Cardiac muscle cell (in vitro differentiated cells and primary cell): ENCODE measurements around the gene CUL2. TPM values are rescaled to one million over a fixed set of nuclear protein-coding genes. Genes with fewer than 3 reads are reported as not detected.

Experiments used
- DNase-seq, 2 donors: peaks; one replicate each; pipeline versions ENCODE4 v3.0.0 to v3.0.0-alpha.2; 2010 to 2017; ENCODE audit warnings: low read depth in 1 of 2, low spot score in 1 of 2
- H3K27ac ChIP-seq: fragments of 200-600 bp; sonication (generic); 2 replicates; pipeline ENCODE4 v1.5.1; 2016
- H3K27me3 ChIP-seq: fragments of 200-600 bp; sonication (generic); 2 replicates; pipeline ENCODE4 v1.6.0; 2016; ENCODE audit warnings: control low read depth
- H3K36me3 ChIP-seq: fragments of 200-600 bp; sonication (generic); 2 replicates; pipeline ENCODE4 v1.5.1; 2016; ENCODE audit warnings: control low read depth
- H3K4me1 ChIP-seq: fragments of 200-600 bp; sonication (generic); 2 replicates; pipeline ENCODE4 v1.8.1; 2017; ENCODE audit warnings: low read depth, mild to moderate bottlenecking, mixed run types
- H3K4me3 ChIP-seq: fragments of 200-600 bp; sonication (generic); 2 replicates; pipeline ENCODE4 v1.5.1; 2016; ENCODE audit warnings: mild to moderate bottlenecking
- H3K9me3 ChIP-seq: fragments of 200-600 bp; sonication (generic); 2 replicates; pipeline ENCODE4 v1.5.1; 2017; ENCODE audit warnings: low read depth, mild to moderate bottlenecking, control low read depth
- CTCF ChIP-seq: IDR thresholded peaks from 2 replicates; pipeline ENCODE4 v1.5.1; 2012; ENCODE audit warnings: low read depth, mild to moderate bottlenecking, low read length
- polyA plus RNA-seq: library from polyadenylated mRNA; unstranded; fragments of >200 nt; fragmentation: Nextera tagmentation; extraction: Ambion mirVana; gene quantifications from 2 replicates; pipeline ENCODE4 v1.2.1, GENCODE V29; 2016
- total RNA-seq: library from RNA; depleted of rRNA; stranded (reverse); fragments of >200 nt; gene quantifications from 2 replicates; pipeline ENCODE4 v1.2.3, GENCODE V29; 2016

Gene CUL2
- total and polyA plus RNA-seq, 2 experiments from 2014 or later: 19.2 to 48.7 TPM

- H3K36me3 ChIP-seq: no peaks in the 10 kb centered on the region
- no peaks in the 10 kb centered on the region for H3K4me1 ChIP-seq
- no peak for DNase-seq
- H3K27me3 ChIP-seq: no peaks in the 10 kb centered on the region
- no peak overlapping the region for H3K27ac ChIP-seq
- H3K9me3 ChIP-seq: no peaks in the 10 kb centered on the region
- no peak for TF ChIP-seq CTCF
- no peak overlapping the region for H3K4me3 ChIP-seq
Observed at GRCh38 chr10:34988397-34989067, 101.6 kb downstream of the CUL2 start.

GRCh38 chr10:34985823-34986222 lies 104.3 kb downstream of the CUL2 start:
- Histone ChIP-seq H3K9me3 (no peaks in the 10 kb centered on the region), H3K4me3 (no peak overlapping the region), H3K36me3 (no peaks in the 10 kb centered on the region), H3K27ac (no peak overlapping the region), H3K4me1 (no peaks in the 10 kb centered on the region), H3K27me3 (no peaks in the 10 kb centered on the region)
- DNase-seq: peak in 1 of 2 donors; percentile 52
- peak; percentile 31 for TF ChIP-seq CTCF

GRCh38 chr10:34985146-34985545 lies 105.0 kb downstream of the CUL2 start:
- no peak for TF ChIP-seq CTCF
- DNase-seq: no peak
- Histone ChIP-seq H3K4me3 (no peak overlapping the region), H3K27me3 (no peaks in the 10 kb centered on the region), H3K27ac (no peak overlapping the region), H3K9me3 (no peaks in the 10 kb centered on the region), H3K36me3 (no peaks in the 10 kb centered on the region), H3K4me1 (no peaks in the 10 kb centered on the region)

- no peak for DNase-seq
- H3K4me3 ChIP-seq: no peak overlapping the region
- H3K4me1 ChIP-seq: no peaks in the 10 kb centered on the region
- H3K27me3 ChIP-seq: no peaks in the 10 kb centered on the region
- no peak for TF ChIP-seq CTCF
- no peak overlapping the region for H3K27ac ChIP-seq
- no peaks in the 10 kb centered on the region for H3K36me3 ChIP-seq
- no peaks in the 10 kb centered on the region for H3K9me3 ChIP-seq
Observed at GRCh38 chr10:34981844-34982243, 108.3 kb downstream of the CUL2 start.

GRCh38 chr10:34979938-34980337 lies 110.2 kb downstream of the CUL2 start:
- Histone ChIP-seq H3K27me3 (no peaks in the 10 kb centered on the region), H3K9me3 (no peaks in the 10 kb centered on the region), H3K36me3 (no peaks in the 10 kb centered on the region), H3K4me3 (no peak overlapping the region), H3K4me1 (no peaks in the 10 kb centered on the region), H3K27ac (no peak overlapping the region)
- no peak for TF ChIP-seq CTCF
- no peak for DNase-seq
